SK-N-MC (cell line): ENCODE data around the gene GRIK4.

Experiments
- FOXP2 ChIP-seq: optimal IDR thresholded peaks from 2 replicates; pipeline ENCODE3; 2011; ENCODE audit warnings: mild to moderate bottlenecking, moderate library complexity; ENCODE audit not compliant: insufficient read depth; ENCODE audit errors: extremely low read length, control extremely low read depth
- POLR2AphosphoS5 ChIP-seq: IDR thresholded peaks from 2 replicates; pipeline ENCODE4 v1.6.1; 2012; ENCODE audit warnings: mild to moderate bottlenecking, low read depth, low read length, borderline replicate concordance

GRCh38 chr11:120550007-120550406 lies 38.5 kb downstream of the GRIK4 start:
- TF ChIP-seq POLR2AphosphoS5 (no peak), FOXP2 (no peak)
